Stimulated activated CD4-positive, alpha-beta T cell treated with anti-CD3 and anti-CD28 coated beads, Interleukin-4, amount 100 ng/mL, for 4 hours (primary cell): ENCODE results near the gene PRKCA.

Experiments
- DNase-seq, 2 experiments: peaks; one replicate each; pipeline ENCODE4 v3.0.0-alpha.2; 2020

PRKCA gene

DNA sequence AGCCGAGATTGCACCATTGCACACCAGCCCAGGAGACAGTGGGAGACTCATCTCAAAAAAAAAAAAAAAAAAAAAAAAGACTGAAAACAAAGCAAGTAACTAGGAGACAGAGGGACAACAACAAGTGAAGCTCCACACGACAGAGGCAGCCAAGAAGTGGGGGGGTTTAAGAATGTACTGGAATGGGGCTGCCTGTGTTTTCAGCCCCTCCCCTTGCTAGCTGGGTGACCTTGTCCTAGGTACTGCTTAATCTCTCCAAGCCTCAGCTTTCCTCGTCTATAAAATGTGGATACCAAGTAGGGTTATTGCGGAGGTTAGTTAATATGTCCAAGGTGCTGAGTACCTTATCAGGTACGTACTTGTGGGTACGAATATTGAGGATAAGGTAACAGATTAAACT, 368.7 kb downstream of the PRKCA start:
- no peak for DNase-seq

DNA sequence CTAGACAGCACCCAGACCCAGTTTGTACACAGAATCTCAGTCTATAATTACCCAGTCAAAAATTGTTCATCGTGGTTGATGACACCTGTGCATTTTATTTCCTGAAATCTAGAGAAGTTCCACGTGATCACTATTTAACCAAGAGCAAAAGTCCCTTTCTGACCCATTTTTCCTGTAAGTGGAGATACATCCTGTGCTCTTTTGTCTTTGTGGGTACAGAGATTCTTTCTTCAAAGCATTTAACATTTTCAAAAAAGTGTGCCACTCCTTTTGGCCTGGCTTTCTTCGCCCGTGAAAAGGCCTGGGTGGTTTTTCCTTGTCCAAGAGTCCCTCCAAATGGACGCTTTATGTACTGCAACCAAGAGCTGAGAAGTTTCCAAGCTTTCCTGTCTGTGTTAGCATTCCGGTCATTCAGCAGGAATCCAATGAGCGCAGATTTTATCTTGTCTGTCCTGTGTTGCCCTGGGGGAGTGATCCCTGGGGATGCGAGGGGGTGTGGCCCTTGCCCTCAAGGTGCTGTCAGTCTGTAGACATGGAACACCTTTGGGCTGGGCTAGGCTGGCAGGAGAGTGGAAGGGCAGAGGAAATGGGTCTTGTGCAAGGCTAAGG, 371.4 kb downstream of the PRKCA start:
- DNase-seq, result peak; percentile 23 to 60

DNA sequence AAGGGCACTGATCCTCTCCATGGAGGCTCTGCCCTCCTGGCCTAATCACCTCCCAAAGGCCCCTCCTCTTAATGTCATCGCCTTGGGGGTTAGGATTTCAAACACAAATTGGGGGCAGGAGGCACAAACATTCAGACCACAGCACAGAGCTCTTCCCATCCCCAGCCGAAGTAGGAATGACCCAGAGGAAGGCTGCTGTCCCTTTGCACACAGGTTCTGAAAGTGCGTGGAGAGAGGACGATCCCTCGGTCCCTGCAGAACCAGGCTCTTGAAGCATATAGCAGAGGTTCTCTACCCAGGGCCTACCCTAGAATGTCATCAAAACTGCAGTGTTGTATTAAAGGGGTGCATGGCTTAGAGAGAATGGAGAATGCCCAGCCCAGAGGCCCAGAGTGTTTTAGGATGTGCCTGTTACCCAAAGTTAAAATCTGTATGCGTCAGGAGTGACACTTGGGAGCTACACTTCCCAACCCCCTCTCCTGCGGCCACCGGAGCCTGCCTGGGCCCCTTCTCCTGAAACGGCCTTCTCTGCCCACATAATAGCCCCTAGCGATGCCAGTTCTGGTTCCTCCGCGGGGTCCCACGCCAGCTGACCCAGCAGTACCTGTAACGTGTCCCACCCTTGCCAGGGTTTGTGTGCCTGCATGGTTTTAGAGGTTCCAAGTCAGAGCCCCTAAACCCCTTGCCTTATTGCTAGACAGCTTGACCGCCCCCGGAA, 373.0 kb downstream of the PRKCA start:
- DNase-seq, result no peak

DNA sequence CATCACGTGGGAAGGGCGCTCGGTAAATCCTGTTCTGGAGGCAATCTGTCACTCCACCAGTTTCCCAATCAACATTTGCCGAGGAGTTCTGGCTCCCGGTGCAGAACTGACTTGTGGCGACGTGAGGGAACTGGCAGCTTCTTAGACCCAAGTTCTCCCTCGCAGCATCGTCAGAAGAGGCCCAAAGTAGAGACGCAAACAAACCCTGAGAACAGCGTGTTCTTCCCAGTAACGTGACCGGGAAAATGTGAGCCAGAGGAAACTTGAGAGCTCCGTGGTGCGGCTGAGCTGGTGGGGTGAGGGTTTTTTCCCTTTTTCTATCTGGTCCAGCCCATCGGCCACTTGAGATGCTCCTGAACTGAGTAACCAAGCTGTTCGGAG, 373.6 kb downstream of the PRKCA start:
- no peak for DNase-seq

DNA sequence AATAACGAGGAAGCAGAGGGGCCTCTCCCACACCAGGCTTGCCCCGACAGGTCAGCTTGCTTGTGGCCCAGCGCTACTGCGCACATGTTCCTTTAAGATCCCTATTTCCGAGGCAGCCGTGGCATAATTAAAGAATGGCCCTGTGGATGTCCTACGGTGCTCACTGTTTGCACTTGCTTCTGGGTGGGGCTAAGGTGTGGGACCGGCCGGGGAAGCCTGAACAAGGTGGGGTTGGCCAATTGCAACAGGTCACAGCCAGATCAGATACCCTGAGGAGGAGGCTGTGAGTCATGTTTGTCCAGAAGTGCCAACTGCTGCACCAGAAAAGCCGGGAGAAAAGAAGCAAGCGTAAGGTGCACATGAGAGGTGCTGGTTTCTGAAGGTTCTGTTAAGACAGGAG, 374.0 kb downstream of the PRKCA start:
- no peak for DNase-seq

- DNase-seq, result no peak
These were observed 375.0 kb downstream of the PRKCA start for GRCh38 chr17:66677201-66677981.

DNA sequence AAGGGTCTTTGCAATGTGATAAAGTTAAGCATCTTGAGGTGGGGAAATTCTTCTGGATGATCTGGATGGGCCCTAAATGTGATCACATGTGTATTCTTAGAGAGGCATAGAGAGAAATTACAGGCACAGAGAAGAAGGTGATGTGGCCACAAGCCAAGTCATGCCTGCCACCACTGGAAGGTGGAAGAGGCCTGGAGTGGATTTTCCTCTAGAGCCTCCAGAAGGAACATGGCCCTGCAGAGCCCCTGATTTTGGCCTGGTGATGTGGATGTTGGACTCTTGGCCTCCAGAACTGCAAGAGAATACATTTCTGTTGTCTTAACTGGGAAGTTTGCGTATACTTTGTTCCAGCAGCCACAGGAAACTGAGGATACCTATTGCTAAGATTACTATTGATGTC, 375.6 kb downstream of the PRKCA start:
- DNase-seq, result no peak

DNA sequence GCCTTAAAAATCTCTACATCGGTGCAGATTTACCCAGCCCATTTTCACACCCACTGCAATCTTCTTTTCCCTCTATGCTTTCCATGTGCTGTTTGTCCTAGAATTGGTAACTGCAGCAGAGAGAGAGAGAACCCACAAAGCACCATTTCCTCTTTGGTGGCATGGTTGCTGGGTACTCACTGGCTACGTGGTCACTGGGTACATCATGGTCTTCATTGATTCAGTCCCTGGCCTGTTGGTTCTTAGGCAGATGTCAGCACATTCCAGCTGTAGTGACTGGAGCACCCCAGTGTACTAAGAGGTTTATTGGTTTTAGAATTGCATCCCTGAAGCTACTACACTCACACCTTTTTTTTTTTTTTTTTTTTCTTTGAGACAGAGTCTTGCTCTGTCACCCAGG, 376.4 kb downstream of the PRKCA start:
- DNase-seq, result no peak

GRCh38 chr17:66679631-66680517, 377.5 kb downstream of the PRKCA start:
- DNase-seq, result no peak

- no peak for DNase-seq
These were observed 379.9 kb downstream of the PRKCA start for GRCh38 chr17:66682283-66682682.

DNA sequence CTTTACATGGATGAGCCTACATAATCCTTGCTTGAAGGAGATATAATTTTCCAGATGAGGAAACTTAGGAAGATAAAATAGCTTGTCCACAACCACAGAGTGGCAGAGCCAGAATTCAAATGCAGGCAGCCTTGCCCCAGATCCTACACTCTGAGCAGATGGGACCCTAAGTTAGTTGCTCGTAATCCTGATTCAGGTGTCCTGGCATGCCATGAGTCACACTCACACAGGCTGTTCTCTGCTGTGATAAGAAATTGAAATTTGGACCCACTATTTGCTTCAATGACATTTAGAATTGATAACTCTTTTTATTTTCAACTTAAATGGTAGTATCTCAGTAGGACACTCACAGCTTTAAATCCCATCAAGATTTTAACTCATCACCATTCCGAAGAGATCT, 381.8 kb downstream of the PRKCA start:
- no peak for DNase-seq

DNA sequence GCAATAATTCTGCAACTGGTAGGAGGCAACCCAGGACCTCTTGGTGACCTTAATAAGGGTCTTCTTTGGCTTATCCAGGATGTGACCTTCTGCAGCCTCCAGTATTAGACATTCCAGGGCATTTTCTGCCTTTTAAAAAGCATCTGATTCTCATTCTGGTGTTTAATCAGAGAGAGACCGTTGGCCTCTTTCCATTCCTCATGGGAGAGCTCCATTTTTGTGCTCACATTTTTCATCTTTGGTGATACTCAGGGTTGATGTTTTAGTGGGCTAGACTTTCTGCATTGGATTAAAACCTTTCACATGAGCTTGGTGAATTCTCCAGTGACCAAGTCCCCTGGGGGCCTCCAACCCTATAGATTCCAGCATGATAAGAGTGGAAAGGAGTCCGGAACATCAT, 382.3 kb downstream of the PRKCA start:
- DNase-seq, result no peak

- DNase-seq, result no peak
These were observed 384.2 kb downstream of the PRKCA start for GRCh38 chr17:66686601-66687000.

DNA sequence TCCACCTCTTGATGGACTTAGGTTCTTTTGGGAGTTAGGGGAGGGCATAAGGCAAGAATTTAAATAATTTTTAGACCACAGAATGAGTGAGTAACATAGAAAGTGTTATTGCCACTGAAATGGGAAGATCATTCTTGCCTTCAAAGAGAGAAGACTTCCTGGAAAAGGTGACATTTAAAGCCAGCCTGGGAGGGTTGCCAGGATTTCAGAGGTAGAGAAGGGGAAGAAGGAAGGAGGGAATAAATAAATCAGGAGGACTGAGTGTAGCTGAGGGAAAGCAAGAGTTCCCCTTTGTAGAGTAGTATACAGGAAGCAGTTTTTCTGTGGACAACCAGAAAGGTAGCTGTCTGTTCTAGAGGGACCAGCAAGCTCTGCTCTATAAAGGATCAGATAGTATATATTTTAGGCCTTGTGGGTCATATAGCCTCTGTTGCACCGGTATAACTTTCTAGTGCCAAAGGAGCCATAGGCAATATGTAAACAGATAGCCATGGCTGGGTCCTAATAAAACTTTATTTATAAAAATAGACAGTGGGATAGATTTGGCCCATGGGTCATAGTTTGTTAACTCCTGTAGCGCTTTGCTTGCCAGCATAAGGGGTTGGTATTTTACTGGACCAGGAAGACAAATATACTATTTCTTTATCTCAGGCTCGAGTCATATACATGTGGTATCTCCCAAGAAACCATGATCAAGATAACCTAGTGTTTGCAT, 385.3 kb downstream of the PRKCA start:
- no peak for DNase-seq

- no peak for DNase-seq
These were observed 386.8 kb downstream of the PRKCA start for GRCh38 chr17:66689221-66689620.

- no peak for DNase-seq
These were observed 387.8 kb downstream of the PRKCA start for GRCh38 chr17:66690166-66690565.

- DNase-seq, result no peak
These were observed 389.4 kb downstream of the PRKCA start for GRCh38 chr17:66691644-66692420.

GRCh38 chr17:66692421-66692690, 389.9 kb downstream of the PRKCA start:
- DNase-seq, result no peak

DNA sequence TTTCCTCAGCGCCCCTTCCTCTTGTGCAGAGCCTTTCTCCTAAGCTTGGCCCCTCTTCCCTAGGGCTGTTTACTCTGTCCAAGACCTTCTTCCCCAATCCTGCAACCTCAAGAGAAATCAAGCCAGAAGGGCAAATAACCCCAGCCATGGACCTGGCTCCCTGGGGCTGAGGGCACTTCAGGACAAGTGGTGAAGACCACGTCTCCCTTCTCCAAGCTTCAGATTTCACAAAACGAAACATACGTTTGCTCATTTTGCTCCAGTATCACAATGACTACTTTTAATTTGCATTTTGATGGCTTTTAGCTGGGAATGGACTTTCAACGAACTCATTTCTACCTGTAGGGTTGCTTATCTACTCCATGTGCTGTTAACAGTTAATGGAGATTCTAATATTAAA, 392.7 kb downstream of the PRKCA start:
- no peak for DNase-seq

DNA sequence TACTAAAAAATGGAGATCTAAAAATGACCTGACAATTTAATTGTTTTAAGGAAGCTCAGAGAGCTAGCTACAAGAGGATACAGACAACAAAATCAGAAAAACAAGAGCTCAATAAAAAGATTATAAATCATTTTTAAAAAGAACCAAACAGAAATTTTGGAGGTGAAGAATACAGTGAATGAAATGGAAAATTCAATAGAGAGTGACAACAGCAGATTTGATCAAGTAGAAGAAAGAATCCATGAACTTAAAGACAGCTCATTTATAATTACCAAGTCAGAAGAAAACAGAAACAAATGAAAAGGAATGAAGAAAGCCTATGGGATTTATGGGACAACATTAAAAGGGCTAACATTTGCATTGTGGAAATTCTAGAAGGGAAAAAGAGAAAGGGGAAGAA, 395.9 kb downstream of the PRKCA start:
- DNase-seq, result no peak

GRCh38 chr17:66701462-66701861, 399.0 kb downstream of the PRKCA start:
- no peak for DNase-seq
